GM12892 (cell line): Measurements from ENCODE around the gene ZNF91.

Source experiments
- POLR2A ChIP-seq: IDR thresholded peaks from 2 replicates; pipeline ENCODE4 v1.6.1; 2011; ENCODE audit warnings: low read depth, low read length, control low read depth
- POLR2AphosphoS5 ChIP-seq: IDR thresholded peaks from 2 replicates; pipeline ENCODE4 v1.6.1; 2011; ENCODE audit warnings: low read depth, low read length, control low read depth
- TAF1 ChIP-seq: IDR thresholded peaks from 2 replicates; pipeline ENCODE4 v1.6.1; 2011; ENCODE audit warnings: low read depth, mild to moderate bottlenecking, control low read depth, low read length, borderline replicate concordance

GRCh38 chr19:23318143-23318542 lies 77.1 kb downstream of the ZNF91 start:
- TF ChIP-seq TAF1 (no peak), POLR2AphosphoS5 (no peak), POLR2A (no peak)
